Activated CD4-positive, alpha-beta T cell treated with anti-CD3 and anti-CD28 coated beads, Interleukin-10, Interleukin-2, amounts not matched to agents 100 ng/mL and 50 ng/mL, durations not matched to agents 16 hours and 8 hours (primary cell): ENCODE measurements around the gene NBDY.
"Not testable (repeated sequence)": the region's sequence is repeated elsewhere in the genome, so short reads cannot be mapped to it uniquely, and the experiment has no call there.

ENCODE experiments used
- DNase-seq: peaks from one replicate; pipeline ENCODE4 v3.0.0-alpha.2; 2020

The NBDY gene

GRCh38 chrX:56729152-56729850, at the start of gene NBDY:
TSS of gene NBDY (plus strand) at chrX:56729243. CDS start at chrX:56729354, 111 bp downstream.
- peak; percentile 44 for DNase-seq

DNA sequence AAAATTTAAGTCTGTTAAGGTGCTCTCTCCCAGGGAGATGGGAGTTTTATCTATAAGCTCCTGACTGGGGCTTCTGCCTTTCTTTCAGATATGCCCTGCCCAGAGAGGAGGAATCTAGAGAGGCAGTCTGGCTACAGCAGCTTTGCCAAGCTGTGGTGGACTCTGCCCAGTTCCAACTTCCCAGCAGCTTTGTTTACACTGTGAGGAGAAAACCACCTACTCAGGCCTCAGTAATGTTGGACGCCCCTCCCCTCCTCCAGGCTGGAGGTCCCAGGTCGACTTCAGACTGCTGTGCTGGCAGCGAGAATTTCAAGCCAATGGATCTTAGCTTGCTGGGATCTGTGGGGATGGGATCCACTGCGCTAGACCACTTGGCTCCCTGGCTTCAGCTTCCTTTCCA, 24.5 kb upstream of the NBDY start:
- not testable (repeated sequence) for DNase-seq

DNA sequence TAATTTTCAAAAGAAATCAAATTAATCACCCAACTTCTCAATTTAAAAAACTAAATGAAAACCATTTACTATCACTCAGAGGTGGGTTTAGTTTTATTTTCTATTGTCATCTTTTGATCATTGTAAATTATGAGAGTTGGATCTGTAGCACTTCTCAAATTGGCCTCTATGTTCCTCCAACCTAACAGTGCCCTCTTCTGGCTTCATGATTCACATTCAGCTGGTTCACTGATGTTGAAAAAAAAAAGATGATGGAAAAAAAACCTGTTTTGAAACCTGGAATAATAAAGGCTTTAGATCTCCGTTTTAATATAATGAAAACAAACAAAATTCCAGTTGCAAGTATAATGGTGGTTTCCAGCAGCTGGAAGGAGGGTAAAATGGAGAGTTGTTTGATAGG, 2.4 kb upstream of the NBDY start:
- DNase-seq: peak; percentile 62

GRCh38 chrX:56727531-56727930, 1.5 kb upstream of the NBDY start:
- DNase-seq: no peak

- DNase-seq: no peak
Observed at GRCh38 chrX:56728321-56728720, 722 bp upstream of the NBDY start.

DNA sequence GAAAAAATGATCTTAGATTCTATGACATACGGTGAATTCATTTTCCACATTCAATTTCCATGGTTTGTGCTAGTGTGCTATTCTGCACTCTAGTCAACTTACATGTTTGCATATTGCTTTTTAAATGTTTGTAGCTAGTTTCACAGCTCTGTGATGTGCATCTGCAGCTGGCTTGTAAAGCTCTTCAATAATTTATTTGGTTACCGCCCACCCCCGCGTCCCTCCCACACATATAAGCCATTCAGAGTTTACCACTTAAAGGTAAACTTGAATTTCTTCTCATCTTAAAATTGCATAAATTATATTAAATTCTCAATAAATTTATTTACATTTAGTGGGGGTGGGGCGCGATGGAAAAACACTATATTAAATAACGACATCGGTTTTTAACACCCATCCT, 291 bp upstream of the NBDY start:
- no peak for DNase-seq

GRCh38 chrX:56733459-56734046, 4.5 kb downstream of the NBDY start:
- DNase-seq: peak; percentile 64

- no peak for DNase-seq
Observed at GRCh38 chrX:56736219-56736618, 7.2 kb downstream of the NBDY start.

- no peak for DNase-seq
Observed at GRCh38 chrX:56738670-56739069, 9.6 kb downstream of the NBDY start.

DNA sequence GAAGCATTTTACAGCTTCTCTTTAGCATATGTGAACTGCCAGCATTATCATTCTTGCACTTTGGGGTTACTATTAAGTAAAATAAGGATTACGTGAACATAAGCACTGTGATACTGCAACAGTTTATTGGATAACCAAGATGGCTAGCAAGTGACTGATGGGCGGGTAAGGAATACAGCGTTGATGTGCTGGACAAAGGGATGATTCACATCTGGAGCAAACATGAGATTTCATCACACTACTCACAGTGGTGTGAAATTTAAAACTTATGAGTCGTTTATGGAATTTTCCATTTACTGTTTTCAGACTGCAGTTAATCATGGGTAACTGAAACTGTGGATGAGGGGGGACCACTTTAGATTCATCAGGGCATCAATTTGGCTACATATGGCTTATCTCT, 16.0 kb downstream of the NBDY start:
- no peak for DNase-seq

DNA sequence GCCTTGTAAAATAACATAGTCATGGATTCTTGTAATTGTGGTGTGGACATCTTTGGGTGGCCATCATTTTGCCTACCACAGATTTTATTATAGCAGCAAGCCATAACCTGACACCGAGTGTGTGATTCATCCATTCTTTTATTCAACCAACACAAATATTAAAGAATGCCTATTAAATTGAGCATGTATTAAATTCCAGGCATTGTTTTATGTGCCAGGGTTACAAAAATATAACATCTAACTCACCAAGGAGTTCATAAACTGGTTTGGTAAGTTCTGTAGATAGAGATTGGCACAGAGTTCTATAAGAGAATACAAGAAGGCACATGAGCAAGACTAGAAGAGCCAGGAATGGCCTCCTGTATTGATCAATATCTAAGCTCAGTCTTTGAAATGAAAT, 18.0 kb downstream of the NBDY start:
- no peak for DNase-seq

DNA sequence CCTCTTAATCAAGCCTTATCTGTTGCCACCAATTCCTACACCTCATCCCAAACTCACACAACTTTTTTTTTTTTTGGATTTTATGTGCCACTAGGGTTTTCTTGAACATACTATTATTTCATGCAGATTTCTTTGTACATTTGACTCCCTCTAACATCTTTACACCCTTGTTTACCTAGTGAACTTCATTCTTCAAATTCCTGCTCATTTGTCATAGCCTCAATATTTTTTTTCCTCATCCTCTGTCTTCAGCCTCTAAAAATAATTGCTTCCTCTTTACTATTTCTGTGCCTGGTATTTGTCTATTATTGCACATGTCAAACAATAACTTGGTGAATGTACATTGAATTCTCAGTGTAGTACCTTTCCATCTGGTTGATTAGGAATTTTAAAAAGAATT, 22.0 kb downstream of the NBDY start:
- DNase-seq: no peak

DNA sequence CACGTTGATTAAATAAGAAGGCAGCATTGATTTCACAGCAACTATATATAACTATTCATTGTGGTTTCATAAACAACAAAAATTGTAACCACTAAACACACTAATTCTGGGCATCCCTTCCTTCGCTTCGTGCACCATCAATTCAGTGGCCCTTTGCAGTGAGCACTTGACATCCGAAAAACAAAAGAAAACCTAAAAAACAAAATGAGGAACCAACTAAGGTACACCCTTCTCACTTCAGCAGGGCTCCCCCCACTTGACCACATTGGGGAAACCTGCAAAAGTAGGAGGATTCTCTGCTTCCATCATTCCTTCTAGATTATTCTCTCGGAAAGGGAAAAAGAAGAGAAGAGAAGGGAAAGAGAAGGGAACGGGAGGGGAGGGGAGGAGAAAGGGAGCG, 28.3 kb downstream of the NBDY start:
- DNase-seq: no peak

- DNase-seq: no peak
Observed at GRCh38 chrX:56758456-56758855, 29.4 kb downstream of the NBDY start.

DNA sequence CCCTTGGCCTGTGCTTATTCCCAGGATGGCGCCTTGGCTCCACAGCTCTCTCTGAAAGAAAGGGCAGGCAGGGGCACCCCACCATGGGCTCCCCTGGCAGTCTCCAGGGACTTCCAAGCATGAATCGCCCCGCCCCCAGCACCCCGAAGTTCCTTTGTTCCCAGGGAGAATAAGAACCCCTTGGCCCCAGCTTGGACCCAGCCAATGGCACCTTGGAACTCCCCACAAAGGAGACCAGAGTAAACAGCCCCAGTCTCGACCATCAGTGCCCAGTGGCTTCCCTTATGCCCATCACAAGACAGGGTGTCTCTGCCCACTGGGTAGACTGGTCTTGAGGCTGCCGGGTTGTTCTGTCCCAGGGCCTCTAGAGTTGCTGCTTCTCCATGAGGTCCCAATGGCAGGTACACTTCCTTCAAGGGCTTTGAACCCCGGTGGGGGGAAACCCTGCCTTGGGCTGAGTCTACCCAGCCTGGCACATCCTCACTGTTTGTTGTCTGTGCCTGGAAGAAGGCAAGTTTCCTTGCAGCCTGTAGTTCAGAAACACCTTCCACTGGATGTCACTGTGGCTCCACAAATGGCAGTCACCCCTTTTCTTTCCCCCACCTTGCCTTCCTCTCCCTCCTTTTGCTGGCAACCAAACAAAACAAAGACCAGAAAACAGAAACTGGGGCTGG, 30.8 kb downstream of the NBDY start:
- no peak for DNase-seq

- not testable (repeated sequence) for DNase-seq
Observed at GRCh38 chrX:56760410-56761124, 31.5 kb downstream of the NBDY start.

GRCh38 chrX:56761167-56761566, 32.1 kb downstream of the NBDY start:
- DNase-seq: no peak

DNA sequence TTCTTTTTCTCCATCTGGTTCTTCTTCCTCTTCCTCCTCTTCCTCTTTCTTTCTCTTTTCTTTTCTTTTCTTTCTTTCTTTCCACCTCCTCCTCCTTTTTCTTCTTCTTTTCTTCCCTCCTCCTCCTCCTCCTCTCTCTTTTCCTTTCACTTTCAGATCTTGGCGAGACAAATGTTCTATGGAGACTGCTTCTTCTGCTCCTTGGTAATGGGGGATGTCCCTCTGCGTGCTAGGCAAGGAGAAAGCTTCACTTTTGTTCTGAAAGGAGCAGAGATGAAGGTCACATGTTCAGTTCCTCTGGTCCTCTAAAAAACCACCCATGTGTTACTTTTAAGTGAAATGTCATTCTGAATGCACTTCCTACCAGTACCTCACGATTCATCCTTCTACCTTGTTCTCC, 33.2 kb downstream of the NBDY start:
- DNase-seq: peak; percentile 41

GRCh38 chrX:56762707-56763555, 33.9 kb downstream of the NBDY start:
- DNase-seq: peak; percentile 19

DNA sequence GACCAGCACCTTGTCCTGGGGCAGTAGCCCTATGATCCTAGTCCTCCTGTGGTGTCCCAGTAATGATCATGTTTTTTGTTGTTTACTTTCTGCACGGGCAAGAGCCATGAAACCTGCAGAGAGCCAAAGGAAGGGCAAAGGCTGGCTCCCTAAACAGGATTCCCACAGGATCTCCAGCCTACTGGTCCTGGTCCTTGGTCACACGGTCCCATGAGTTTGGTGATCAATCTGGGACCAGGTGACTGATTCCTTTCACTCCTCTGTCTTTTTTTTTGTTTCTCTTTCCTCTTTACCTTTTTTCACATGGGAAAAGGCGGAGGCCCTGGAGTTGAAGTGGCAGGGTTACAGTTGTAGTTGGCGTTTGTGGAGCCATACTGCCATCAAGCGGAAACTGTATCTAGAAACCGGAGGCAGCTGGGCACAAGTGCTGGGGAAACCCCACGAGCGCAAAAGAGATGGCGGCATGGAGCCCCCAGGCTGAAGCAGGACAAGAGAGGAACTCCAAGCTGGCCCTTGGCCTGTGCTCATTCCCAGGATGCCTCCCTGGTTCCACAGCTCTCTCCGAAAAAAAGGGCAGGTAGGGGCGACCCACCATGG, 34.6 kb downstream of the NBDY start:
- DNase-seq: peak; percentile 85

- peak; percentile 92 for DNase-seq
Observed at GRCh38 chrX:56764153-56764974, 35.3 kb downstream of the NBDY start.
